Common myeloid progenitor, CD34-positive (primary cell): ENCODE results near the gene FUT8.

Experiments
- CTCF ChIA-PET: fragments of 350-600 bp; sonication (Branson Sonifier 250); formaldehyde crosslinking; loops from one replicate; lab custom pipeline; 2021; ENCODE audit warnings: antibody characterized with exemption; lab: Charles Lee
- POLR2A ChIA-PET: fragments of 350-600 bp; sonication (Branson Sonifier 250); formaldehyde crosslinking; loops from one replicate; lab custom pipeline; 2021; ENCODE audit warnings: antibody characterized with exemption; lab: Charles Lee
- DNase-seq, 3 donors: peaks; one replicate each; pipeline versions ENCODE4 v3.0.0 to v3.0.0-alpha.2; 2013
- H3K27ac ChIP-seq, 2 experiments: 1 replicate in 1 of 2; 2 replicates in 1 of 2; pipeline ENCODE4 v1.7.0; 2013; ENCODE audit warnings: inconsistent platforms in 2 of 2, low read length in 2 of 2, mild to moderate bottlenecking in 2 of 2, low read depth in 1 of 2, moderate library complexity in 1 of 2; ENCODE audit not compliant: severe bottlenecking in 2 of 2, insufficient read depth in 1 of 2, poor library complexity in 1 of 2
- H3K27me3 ChIP-seq, 5 experiments: replicated peaks in 2 of 5; 1 replicate in 3 of 5; 2 replicates in 2 of 5; pipeline versions ENCODE4 v1.6.1 to v1.7.0; 2013; ENCODE audit warnings: low read length in 4 of 5, mild to moderate bottlenecking in 2 of 5, moderate library complexity in 2 of 5, inconsistent platforms in 1 of 5; ENCODE audit not compliant: insufficient read depth in 5 of 5, control insufficient read depth in 4 of 5
- H3K36me3 ChIP-seq, 4 experiments: 1 replicate in 2 of 4; 2 replicates in 2 of 4; pipeline versions ENCODE4 v1.6.1 to v1.7.0; 2013; ENCODE audit warnings: low read length in 3 of 4, control low read depth in 1 of 4, mild to moderate bottlenecking in 1 of 4; ENCODE audit not compliant: control insufficient read depth in 4 of 4, insufficient read depth in 4 of 4
- H3K4me1 ChIP-seq, 4 experiments: 1 replicate in 3 of 4; 2 replicates in 1 of 4; pipeline versions ENCODE4 v1.6.1 to v1.7.1; 2013; ENCODE audit warnings: low read length in 3 of 4, mild to moderate bottlenecking in 3 of 4, control low read depth in 1 of 4, inconsistent platforms in 1 of 4, moderate library complexity in 1 of 4; ENCODE audit not compliant: control insufficient read depth in 4 of 4, insufficient read depth in 4 of 4; ENCODE audit errors: control extremely low read depth in 1 of 4
- H3K4me3 ChIP-seq, 7 experiments: 1 replicate in 4 of 7; 2 replicates in 3 of 7; pipeline versions ENCODE4 v1.5.1 to v1.7.0; 2013; ENCODE audit warnings: mild to moderate bottlenecking in 7 of 7, low read length in 6 of 7, moderate library complexity in 6 of 7, inconsistent platforms in 2 of 7, low read depth in 2 of 7, control low read depth in 1 of 7; ENCODE audit not compliant: insufficient read depth in 4 of 7, control insufficient read depth in 1 of 7; ENCODE audit errors: extremely low read depth in 1 of 7
- H3K9me3 ChIP-seq, 5 experiments: 1 replicate in 4 of 5; 2 replicates in 1 of 5; pipeline versions ENCODE4 v1.6.1 to v1.7.1; 2013; ENCODE audit warnings: low read length in 4 of 5, mild to moderate bottlenecking in 2 of 5, inconsistent platforms in 1 of 5, low read depth in 1 of 5, moderate library complexity in 1 of 5; ENCODE audit not compliant: control insufficient read depth in 4 of 5, insufficient read depth in 2 of 5; ENCODE audit errors: control extremely low read depth in 1 of 5
- WGBS: methylation state at CpG from one replicate; pipeline ENCODE4 v1.1.5; 2013; ENCODE audit not compliant: insufficient coverage; 5-methylcytosine and 5-hydroxymethylcytosine counted together

FUT8 gene

DNA sequence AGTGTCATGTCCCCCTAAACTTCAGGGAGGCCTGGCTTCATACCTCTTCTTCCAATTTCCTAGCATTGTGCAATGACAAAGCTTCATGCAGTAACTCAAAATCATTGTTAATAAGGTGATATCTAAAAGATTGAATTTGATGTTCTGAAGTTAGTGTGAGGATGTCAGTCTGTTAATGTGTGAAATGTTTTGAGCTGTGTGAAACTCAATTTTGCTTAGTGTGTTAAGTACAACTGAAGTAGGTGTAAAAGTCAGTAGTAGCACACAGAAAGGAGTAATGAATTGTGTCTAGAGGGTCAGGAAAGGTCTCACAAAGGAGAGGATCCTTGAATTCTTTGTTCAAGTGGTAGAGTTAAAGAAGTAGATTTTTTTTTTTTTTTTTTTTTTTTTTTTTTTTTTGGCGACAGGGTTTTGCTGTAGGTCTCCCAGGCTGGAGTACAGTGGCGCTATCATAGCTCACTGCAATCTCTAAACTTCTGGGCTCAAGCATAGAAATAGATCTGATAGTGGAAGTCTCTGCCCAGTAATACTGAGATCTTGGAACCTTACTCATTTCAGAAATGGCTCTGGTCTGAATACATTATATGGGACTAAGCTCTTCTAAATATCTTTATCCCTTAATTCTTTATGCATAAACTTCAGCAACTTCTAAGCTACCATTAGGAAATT, 63.9 kb downstream of the FUT8 start:
- Histone ChIP-seq H3K9me3 (no peaks in the 10 kb centered on the region), H3K27me3 (no peaks in the 10 kb centered on the region), H3K4me1 (no peaks in the 10 kb centered on the region), H3K27ac (no peak overlapping the region), H3K36me3 (no peaks in the 10 kb centered on the region), H3K4me3 (no peak overlapping the region)
- WGBS: no CpG with 5 or more reads among the region's 2 CpGs
- DNase-seq: no peak
- ChIA-PET CTCF (interaction anchor here (1.2 kb wide), 1 partner anchor 16 kb away, joined by 3 read pairs; no protein-coding TSS in a partner anchor), POLR2A (no interaction called here)

GRCh38 chr14:65476942-65477318, 64.4 kb downstream of the FUT8 start:
- DNase-seq: no peak
- CTCF ChIA-PET: interaction anchor here (1.2 kb wide), 1 partner anchor 16 kb away, joined by 4 read pairs; no protein-coding TSS in a partner anchor
- POLR2A ChIA-PET: no interaction called here

DNA sequence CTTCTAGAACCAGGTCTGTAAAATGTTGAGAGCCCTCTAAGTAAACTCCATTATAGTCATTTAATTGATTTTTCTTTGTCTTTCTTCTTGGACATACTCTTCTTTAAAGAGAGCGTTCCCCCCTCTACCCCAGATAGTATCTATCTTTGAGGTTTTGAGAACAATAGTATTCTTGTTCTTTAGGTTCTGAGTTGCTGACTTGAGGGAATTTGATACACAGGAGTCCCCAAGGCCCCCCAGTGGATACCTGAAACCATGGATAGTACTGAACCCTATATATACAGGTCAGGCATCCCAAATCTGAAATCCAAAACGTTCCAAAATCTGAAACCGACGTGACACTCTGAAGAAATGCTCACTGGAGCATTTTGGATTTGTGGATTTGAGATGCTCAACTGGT, 65.5 kb downstream of the FUT8 start:
- H3K36me3 ChIP-seq: no peaks in the 10 kb centered on the region
- H3K27me3 ChIP-seq: no peaks in the 10 kb centered on the region
- no peaks in the 10 kb centered on the region for H3K9me3 ChIP-seq
- H3K4me1 ChIP-seq: peaks cover 0 to 1% (median 0%) of the 10 kb centered on the region in 4 experiments
- no peak overlapping the region for H3K27ac ChIP-seq
- ChIA-PET POLR2A (no interaction called here), CTCF (interaction anchor here (1.2 kb wide), 1 partner anchor 14 kb away, joined by 4 read pairs; no protein-coding TSS in a partner anchor)
- 100% methylated on average over 1 of the region's 4 CpGs for WGBS
- H3K4me3 ChIP-seq: no peak overlapping the region
- DNase-seq: no peak

More at GRCh38 chr14:65476942-65477318, 64.4 kb downstream of the FUT8 start:
- Histone ChIP-seq H3K36me3 (no peaks in the 10 kb centered on the region), H3K4me3 (no peak overlapping the region), H3K27ac (no peak overlapping the region), H3K9me3 (no peaks in the 10 kb centered on the region), H3K4me1 (no peaks in the 10 kb centered on the region), H3K27me3 (no peaks in the 10 kb centered on the region)
- no CpG with 5 or more reads among the region's 1 CpG for WGBS

DNA sequence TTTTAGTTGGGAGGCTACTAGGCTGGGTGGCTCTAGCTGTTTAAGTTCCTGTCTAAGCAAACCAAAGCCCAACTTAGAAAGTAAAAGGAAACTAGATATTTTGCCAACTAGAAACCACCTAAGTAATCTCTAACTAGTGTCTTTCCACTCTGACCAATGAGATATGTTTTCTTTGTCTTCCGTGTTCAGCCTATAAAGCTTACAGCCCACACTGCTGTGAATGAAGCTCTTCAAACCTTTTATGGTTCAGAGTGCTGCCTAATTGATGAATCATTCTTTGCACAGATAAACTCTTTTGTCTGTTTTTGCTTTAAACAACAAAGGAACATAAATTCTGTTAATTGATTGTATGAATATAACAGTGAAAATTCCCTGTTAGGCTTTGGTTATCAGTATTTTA, 66.1 kb downstream of the FUT8 start:
- ChIA-PET CTCF (no interaction called here), POLR2A (no interaction called here)
- DNase-seq: no peak
- no peaks in the 10 kb centered on the region for H3K27me3 ChIP-seq
- H3K4me3 ChIP-seq: no peak overlapping the region
- H3K4me1 ChIP-seq: peaks cover 0 to 3% (median 0%) of the 10 kb centered on the region in 4 experiments
- no peak overlapping the region for H3K27ac ChIP-seq
- no peaks in the 10 kb centered on the region for H3K36me3 ChIP-seq
- H3K9me3 ChIP-seq: no peaks in the 10 kb centered on the region
- 100% methylated on average over 1 of the region's 1 CpG for WGBS

GRCh38 chr14:65479386-65479785, 66.9 kb downstream of the FUT8 start:
- ChIA-PET POLR2A (no interaction called here), CTCF (no interaction called here)
- no peaks in the 10 kb centered on the region for H3K27me3 ChIP-seq
- H3K27ac ChIP-seq: no peak overlapping the region
- H3K9me3 ChIP-seq: no peaks in the 10 kb centered on the region
- H3K4me1 ChIP-seq: peaks cover 0 to 3% (median 0%) of the 10 kb centered on the region in 4 experiments
- DNase-seq: no peak
- WGBS: no CpG with 5 or more reads among the region's 2 CpGs
- no peak overlapping the region for H3K4me3 ChIP-seq
- no peaks in the 10 kb centered on the region for H3K36me3 ChIP-seq

DNA sequence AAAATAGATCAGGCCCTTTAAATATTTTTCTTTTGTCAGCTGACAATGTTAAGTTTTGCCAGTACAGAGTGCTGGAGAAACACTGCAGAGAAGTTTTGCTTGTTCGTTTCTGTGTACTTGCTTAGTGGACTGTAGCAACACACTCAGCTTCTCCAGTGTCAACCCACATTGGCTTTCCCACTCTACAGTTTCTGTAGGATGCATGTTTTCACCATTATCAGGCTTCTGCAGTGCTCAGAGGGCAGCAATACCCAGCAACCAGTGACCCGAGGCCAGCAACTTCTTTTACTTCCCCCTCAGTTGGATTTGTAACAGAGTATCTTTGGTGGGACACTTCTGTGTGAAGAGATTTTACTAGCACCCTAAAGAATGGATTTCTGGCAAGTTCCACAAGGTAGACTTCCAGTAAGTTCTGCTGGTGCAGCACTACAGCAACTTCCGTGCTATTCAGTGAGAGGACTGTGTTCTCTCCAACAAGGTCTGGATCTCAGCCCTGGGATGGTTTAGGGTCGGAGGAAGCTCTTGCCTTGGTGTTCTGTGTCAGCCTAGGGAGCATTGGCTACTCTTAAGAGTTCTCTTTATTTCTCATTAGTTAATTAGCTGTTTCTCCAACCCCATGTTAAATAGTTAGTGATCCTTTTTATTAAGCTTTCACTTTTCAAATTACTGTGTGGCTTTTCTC, 70.4 kb downstream of the FUT8 start:
- no peaks in the 10 kb centered on the region for H3K27me3 ChIP-seq
- H3K36me3 ChIP-seq: no peaks in the 10 kb centered on the region
- ChIA-PET POLR2A (no interaction called here), CTCF (no interaction called here)
- WGBS: 94% methylated on average over 3 of the region's 4 CpGs
- no peak overlapping the region for H3K27ac ChIP-seq
- peaks cover 0 to 3% (median 0%) of the 10 kb centered on the region in 4 experiments for H3K4me1 ChIP-seq
- H3K9me3 ChIP-seq: no peaks in the 10 kb centered on the region
- no peak overlapping the region for H3K4me3 ChIP-seq
- no peak for DNase-seq

DNA sequence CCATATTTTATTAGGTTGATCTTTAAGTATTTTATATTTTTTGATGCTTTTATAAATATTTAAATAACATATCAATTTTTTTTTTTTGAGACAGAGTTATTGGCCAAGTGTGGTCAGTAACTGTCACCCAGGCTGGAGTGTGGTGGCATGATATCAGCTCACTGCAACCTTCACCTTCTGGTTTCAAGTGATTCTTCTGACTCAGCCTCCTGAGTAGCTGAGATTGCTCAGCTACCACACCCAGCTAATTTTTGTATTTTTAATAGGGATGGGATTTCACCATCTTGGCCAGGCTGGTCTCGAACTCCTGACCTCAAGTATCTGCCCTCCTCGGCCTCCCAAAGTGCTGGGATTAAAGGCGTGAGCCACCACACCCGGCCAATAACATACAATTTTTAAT, 71.1 kb downstream of the FUT8 start:
- Histone ChIP-seq H3K36me3 (no peaks in the 10 kb centered on the region), H3K27ac (no peak overlapping the region), H3K9me3 (no peaks in the 10 kb centered on the region), H3K4me1 (peaks cover 0 to 3% (median 0%) of the 10 kb centered on the region in 4 experiments), H3K4me3 (no peak overlapping the region), H3K27me3 (no peaks in the 10 kb centered on the region)
- peak in 2 of 3 donors; percentile 28 to 57 for DNase-seq
- POLR2A ChIA-PET: no interaction called here
- CTCF ChIA-PET: no interaction called here
- no CpG with 5 or more reads among the region's 4 CpGs for WGBS
